K562 (cell line): ENCODE measurements around the gene COX4I2.
"Not testable (repeated sequence)": the region's sequence is repeated elsewhere in the genome, so short reads cannot be mapped to it uniquely, and the experiment has no call there.

ENCODE experiments used
- JUN ChIP-seq, 2 experiments: sonication (generic) in 1 of 2; formaldehyde crosslinking in 1 of 2; IDR thresholded peaks; 2 replicates each; pipeline versions ENCODE4 v1.6.1 to v1.8.0; 2012 to 2022; ENCODE audit warnings: borderline replicate concordance in 2 of 2, mild to moderate bottlenecking in 2 of 2, improper control_type of control experiment in 1 of 2, low read depth in 1 of 2, low read length in 1 of 2, missing genetic modification reagents in 1 of 2
- NFE2L1 ChIP-seq: fragments of 450-650 bp; IDR thresholded peaks from 2 replicates; pipeline ENCODE4 v1.6.1; 2016; ENCODE audit warnings: missing genetic modification characterization, low read depth, mild to moderate bottlenecking, missing compliant biosample characterization, moderate library complexity, borderline replicate concordance
- NFIC ChIP-seq: fragments of 450-650 bp; IDR thresholded peaks from 2 replicates; pipeline ENCODE4 v1.6.1; 2017; ENCODE audit warnings: mild to moderate bottlenecking, inconsistent platforms
- RAD51 ChIP-seq: fragments of 450-650 bp; IDR thresholded peaks from 2 replicates; pipeline ENCODE4 v1.7.1; 2016; ENCODE audit warnings: low read depth, mild to moderate bottlenecking, borderline replicate concordance
- ZBTB7A ChIP-seq: IDR thresholded peaks from 2 replicates; pipeline ENCODE4 v1.6.1; 2011; ENCODE audit warnings: low read depth, mild to moderate bottlenecking, low read length, moderate library complexity, borderline replicate concordance; ENCODE audit not compliant: control insufficient read depth
- TF ChIP-seq, protein P1 (sequence below), 3 experiments: IDR thresholded peaks in 2 of 3; conservative IDR thresholded peaks in 1 of 3; 2 replicates each; pipeline ENCODE4 v1.5.1; 2011 to 2012; ENCODE audit warnings: low read length in 3 of 3, mild to moderate bottlenecking in 3 of 3, control low read depth in 2 of 3, improper control_type of control experiment in 1 of 3, inconsistent platforms in 1 of 3, low read depth in 1 of 3, mixed read lengths in 1 of 3, moderate library complexity in 1 of 3; ENCODE audit not compliant: insufficient read depth in 2 of 3

DNA sequence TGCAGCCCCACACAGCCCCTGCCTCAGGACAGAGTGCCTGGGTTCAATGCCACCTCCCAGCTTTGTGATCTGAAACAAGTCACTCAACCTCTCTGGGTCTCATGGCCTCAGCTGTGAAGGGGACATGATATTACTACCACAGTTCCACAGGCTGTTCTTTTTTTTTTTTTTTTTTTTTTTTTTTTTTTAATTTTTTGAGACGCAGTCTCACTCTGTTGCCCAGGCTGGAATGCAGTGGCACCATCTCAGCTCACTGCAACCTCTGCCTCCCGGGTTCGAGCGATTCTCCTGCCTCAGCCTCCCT lies 41.3 kb upstream of the COX4I2 start:
- TF ChIP-seq, protein P1, sequence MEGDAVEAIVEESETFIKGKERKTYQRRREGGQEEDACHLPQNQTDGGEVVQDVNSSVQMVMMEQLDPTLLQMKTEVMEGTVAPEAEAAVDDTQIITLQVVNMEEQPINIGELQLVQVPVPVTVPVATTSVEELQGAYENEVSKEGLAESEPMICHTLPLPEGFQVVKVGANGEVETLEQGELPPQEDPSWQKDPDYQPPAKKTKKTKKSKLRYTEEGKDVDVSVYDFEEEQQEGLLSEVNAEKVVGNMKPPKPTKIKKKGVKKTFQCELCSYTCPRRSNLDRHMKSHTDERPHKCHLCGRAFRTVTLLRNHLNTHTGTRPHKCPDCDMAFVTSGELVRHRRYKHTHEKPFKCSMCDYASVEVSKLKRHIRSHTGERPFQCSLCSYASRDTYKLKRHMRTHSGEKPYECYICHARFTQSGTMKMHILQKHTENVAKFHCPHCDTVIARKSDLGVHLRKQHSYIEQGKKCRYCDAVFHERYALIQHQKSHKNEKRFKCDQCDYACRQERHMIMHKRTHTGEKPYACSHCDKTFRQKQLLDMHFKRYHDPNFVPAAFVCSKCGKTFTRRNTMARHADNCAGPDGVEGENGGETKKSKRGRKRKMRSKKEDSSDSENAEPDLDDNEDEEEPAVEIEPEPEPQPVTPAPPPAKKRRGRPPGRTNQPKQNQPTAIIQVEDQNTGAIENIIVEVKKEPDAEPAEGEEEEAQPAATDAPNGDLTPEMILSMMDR (IDR thresholded peaks at IDR 0.05 in 2 of 3, conservative IDR thresholded peaks at IDR 0.05 in 1 of 3; ENCODE audit: insufficient read depth in 2 of 3, low read depth in 1 of 3, low read length in 3 of 3) = not testable (repeated sequence)
- TF ChIP-seq NFE2L1 (tag); NFIC; RAD51; JUN (IDR thresholded peaks at IDR 0.05; ENCODE audit: borderline replicate concordance, low read depth, low read length); JUN (CRISPR knock-in tag; IDR thresholded peaks at IDR 0.05; ENCODE audit: borderline replicate concordance); ZBTB7A: not testable (repeated sequence)
